DMS53 treated with DMSO at 0.1 percent for 48 hours (cell line): ENCODE results near the gene STK11IP.

Experiments used
- DNase-seq: peaks from one replicate; lab custom pipeline; 2025; ENCODE audit not compliant: unreplicated experiment; lab: John Stamatoyannopoulos, UW

The STK11IP gene

DNA sequence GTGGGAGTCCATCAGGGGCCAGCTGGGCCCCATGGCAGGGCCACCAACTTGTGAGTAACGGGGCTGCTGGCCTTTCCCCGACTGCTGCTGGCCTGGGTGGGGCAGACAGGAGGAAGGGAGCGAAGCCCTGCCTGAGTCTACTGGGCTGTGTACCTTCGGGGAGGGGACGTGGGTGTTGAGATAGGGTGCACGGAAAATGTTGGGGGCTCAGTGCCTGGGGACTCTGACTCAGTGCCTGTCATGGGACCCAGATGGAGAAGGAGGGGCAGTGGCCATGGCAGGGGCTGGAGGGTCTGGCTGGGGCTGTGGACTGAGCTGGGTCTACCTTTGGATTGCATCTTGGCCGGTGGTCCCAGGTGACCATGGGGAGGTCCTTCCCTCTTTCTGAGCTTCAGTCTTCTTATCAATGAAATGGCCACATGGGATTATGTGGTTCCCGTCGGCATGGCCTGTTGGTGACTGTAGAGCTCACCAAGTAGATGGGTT lies 33.8 kb downstream of the STK11IP start:
- DNase-seq: no peak

DNA sequence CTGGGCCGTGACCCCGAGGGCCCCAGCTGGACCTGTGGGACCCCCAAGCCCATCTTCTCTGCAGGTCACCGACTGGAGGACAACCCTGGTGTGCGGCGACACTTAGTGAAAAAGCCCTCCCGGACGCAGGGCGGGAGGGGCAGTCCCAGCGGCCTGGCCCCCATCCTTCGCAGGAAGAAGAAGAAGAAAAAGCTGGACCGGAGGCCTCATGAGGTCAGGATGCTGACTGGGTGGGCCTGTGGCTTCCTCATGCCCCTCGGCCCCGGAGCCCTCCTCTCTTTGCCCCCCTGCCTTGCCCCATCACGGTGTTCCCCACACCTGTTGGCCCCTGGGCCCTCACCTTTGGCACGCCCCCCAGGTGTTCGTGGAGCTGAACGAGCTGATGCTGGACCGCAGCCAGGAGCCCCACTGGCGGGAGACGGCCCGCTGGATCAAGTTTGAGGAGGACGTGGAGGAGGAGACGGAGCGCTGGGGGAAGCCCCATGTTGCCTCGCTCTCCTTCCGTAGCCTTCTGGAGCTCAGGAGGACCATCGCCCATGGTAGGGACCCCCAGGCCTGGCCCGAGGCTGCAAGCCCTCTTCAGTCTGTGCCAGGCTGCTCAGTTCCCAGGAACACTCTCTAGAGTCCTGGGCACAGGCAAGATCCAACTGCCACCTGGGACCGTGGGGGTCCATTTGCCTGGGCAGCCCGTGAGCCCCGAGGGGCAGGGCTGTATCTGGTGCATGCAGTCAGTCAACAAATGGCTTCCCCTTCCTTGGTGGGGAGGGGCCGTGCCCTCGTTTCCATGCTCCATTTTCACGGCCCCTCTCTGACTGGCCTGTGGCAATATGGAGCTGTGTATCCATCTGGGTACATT lies 34.5 kb downstream of the STK11IP start:
- no peak for DNase-seq

DNA sequence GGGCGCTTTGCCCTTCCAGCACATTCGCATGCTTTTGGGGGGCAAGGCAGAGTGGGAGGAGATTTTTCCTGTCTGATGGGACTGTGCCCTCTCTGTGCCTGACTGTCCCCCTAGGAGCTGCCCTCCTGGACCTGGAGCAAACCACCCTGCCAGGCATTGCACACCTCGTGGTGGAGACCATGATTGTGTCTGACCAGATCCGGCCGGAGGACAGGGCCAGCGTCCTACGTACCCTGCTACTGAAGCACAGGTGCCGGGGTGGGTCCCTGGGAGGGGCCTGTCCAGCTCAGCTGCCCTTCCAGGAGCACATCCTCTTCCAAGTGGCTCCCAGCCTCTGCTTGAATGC lies 35.1 kb downstream of the STK11IP start:
- no peak for DNase-seq

DNA sequence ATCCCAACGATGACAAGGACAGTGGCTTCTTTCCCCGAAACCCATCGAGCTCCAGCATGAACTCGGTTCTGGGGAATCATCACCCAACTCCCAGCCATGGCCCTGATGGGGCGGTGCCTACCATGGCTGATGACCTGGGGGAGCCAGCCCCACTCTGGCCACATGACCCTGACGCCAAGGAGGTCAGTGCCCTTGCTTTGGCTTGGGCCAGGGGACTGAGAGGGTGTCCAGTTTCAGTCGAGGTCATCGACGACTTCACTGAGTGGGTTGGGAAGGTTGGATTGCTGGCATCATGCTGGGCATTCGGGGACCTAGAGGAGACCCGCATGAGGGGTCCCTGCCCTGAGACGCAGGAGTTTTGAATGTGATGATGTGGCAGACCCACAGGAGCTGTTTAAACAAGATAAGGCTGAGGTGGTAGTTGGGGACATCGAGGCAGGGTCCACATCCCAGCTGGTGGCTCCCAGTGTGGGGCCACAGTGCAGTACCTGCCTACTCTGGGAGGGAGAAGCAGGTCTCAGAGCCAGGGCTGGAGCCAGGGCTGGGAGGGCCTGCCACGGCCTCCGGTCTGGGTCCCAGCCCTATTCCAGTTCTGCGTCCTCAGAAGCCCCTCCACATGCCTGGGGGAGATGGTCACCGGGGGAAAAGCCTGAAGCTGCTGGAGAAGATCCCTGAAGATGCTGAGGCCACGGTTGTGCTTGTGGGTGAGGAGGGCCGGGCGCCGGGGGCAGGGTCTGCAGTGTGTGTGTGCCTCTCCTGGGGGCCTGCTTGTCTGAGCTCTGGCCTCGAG lies 35.8 kb downstream of the STK11IP start:
- DNase-seq: no peak

DNA sequence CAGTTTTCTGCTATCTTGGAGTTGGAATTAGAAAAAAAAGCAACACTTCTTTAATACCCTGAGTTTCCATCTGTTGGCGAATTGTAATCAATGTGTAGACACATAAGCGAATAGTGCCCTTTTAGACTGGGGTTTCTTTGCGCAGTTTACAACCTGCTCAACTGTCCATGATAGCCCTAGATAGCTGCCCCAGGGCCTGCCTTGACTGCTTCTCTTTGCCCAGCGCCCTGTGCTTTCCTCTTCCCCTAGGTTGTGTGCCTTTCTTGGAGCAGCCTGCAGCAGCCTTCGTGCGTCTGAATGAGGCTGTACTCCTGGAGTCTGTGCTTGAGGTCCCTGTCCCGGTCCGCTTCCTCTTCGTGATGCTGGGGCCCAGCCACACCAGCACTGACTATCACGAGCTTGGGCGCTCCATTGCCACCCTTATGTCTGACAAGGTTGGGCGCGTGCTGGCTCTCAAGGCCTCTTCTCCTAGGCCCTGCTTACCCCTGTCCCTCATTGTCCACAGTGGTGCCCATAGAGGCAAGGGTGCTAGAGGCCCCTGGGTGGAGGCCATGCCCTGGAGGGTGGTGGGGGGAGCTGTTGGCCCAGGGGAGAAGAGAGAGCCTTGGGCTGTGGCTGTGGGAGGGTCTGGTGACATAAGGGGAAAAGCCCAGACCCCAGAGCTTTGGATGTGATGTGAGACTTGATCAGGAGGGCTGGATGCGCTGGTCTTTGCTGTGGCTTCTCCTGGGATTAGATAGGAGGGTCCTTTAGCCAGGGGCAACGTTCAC lies 36.7 kb downstream of the STK11IP start:
- no peak for DNase-seq

DNA sequence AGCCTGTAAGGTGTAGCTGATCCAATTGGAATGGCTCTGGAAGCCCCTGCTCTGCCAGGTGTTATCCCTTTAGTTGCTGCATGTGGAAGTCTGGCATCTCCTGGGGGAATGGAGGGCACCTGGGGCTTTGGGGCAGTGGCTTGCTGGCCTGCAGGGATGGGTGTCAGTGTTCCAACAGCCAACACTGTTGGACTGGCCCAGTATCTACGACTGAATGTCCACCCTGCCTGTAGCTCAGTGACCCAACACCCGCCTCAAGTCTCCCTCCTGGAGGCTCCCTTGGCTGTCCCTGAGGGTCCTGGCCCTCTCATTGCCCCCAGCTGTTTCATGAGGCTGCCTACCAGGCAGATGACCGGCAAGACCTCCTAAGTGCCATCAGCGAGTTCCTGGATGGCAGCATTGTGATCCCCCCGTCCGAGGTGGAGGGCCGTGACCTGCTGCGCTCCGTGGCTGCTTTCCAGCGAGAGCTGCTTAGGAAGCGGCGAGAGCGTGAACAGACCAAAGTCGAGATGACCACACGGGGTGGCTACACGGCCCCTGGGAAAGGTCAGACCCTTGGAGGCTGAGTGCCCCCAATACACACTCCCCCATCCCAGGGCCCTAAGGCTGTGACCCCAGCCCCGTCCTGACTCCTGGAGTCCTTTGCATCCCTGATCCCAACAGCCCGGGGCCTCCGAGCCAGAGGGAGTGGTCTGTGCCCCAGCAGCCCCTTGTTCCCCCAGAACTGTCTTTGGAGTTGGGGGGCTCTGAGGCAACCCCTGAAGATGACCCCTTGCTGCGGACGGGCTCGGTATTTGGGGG lies 37.5 kb downstream of the STK11IP start:
- no peak for DNase-seq

DNA sequence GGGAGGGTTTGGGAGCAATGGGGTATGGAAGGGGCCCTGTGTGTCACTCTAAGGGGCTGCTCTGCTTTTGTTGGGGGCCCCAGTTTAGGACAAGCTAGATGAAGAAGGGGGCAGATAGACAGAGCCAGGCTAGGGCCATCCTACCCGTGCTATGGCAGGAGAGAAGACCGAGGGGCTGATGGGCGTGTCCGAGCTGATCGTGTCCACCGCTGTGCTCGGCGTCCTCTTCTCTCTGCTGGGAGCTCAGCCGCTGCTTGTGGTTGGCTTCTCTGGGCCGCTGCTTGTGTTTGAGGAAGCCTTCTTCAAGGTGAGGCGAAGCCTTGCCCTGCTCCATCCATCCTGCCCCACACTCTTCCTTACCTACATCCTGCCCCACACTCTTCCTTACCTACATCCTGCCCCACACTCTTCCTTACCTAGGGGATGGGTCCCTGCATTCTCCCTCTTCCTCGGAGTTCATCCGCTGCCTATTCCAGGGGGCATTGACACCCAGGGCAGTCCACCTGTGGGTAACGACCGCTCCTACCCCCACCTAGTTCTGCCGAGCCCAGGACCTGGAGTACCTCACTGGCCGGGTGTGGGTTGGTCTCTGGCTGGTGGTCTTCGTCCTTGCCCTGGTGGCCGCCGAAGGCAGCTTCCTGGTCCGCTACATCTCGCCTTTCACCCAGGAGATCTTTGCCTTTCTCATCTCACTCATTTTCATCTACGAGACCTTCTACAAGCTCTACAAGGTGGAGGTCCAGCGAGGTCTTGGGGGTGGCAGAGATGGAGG lies 38.7 kb downstream of the STK11IP start:
- DNase-seq: no peak

DNA sequence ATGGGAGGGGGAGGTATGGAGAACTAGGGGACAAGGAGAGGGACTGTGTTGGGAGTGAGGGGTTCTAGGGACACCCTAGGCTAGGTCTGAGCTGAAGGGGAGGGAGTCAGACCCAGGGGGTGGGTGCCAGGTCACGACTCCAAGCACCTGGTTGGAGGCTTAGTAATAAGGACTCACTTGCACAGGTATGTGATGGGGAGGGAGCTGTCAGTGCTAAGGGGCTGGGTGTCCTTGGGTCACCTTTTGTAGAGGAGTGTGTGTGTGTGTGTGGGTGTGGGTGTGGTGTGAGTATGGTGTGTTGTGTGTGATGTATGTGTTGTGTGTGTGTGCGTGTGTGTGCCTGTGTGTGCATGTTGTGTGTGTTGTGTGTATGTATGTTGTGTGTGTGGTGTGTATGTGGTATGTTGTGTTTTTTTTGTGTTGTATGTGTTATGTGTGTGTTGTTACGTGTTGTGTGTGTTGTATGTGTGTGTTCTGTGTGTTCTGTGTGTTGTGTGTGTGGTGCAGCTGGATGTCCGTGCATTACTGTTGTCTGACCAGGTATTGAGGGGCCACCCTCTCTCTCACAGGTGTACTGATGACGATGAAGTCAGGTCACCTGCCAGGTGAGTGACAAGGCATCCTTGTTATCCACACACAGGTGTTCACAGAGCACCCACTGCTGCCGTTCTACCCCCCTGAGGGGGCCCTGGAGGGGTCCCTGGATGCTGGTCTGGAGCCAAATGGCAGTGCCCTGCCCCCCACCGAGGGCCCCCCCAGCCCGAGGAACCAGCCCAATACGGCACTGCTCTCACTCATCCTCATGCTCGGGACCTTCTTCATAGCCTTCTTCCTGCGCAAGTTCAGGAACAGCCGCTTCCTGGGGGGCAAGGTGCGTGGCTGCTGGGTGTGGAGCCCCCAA lies 39.5 kb downstream of the STK11IP start:
- no peak for DNase-seq

DNA sequence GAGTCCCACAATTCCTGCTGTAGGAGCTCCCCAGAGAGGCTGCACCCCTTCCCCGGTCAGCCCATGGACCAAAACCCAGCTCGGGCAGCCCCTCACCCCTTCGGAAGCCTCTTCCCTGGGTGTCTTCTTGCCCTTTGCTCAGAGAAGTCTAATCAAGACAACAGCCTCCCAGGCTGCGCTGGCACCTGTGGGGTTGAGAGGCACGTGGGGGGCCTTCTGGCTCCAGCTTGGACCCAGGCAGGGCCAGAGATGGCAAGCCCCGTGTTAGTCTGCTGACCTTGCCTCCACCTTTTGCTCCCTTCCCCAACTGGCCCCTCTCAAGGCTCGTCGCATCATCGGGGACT lies 40.2 kb downstream of the STK11IP start:
- no peak for DNase-seq

DNA sequence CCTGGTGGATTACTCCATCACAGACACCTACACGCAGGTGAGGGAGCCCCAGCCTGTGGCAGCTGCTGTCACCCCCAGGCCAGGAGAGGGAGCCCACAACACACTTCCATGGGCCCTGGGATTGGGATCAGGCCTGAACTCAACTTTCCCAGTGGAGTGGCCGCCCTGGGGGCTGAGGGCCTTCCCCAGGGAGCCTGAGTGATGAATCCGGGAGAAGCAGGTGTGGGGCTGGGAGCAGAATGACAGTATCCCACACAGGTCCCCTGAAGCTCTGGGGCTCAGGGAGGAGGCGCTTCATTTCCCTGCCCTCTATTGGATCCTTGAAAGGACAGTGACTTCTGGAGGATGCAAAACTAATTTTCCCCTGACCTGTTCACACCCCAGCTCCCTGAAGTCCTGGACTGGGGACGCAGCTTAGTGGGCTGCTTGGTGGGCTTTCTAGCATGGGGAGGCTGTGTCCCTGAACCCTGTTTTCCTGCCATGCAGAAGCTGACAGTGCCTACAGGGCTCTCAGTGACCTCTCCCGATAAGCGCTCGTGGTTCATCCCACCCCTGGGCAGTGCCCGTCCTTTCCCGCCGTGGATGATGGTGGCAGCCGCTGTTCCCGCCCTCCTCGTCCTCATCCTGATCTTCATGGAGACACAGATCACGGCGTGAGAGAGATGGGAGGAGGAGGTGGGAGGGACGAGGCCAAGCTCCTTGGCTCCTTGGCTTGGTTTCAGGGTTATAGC lies 40.7 kb downstream of the STK11IP start:
- DNase-seq: no peak

DNA sequence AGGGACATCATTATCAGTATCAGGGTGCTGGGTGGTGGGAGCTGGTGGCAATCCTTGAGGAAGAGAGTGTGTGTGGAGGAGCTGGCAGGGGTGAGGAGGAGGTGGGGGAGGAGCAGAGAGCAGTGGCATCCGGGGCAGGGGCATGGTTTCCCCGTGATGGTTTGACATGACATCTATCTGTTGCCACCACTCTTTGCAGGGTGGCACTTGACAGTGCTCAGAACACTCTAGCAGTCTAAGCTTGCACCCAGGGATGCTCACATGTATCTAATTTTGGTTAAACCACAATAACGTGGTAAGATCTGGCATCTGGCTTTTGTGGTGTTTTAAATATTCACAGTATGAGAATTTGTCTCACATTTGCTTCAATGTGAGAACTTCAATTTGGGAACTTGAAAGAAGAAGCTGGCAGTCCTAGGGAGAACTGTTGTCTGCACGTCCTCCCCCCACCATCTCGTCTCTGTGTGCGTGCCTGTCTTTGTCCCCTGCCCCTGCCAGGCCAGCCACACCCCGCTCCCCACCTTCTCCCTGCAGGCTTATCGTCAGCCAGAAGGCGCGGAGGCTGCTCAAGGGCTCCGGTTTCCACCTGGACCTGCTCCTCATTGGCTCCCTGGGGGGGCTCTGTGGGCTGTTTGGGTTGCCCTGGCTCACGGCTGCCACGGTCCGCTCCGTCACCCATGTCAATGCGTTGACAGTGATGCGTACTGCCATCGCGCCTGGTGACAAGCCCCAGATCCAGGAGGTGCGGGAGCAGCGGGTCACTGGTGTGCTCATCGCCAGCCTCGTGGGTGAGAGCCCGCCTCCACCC lies 41.5 kb downstream of the STK11IP start:
- DNase-seq: no peak

DNA sequence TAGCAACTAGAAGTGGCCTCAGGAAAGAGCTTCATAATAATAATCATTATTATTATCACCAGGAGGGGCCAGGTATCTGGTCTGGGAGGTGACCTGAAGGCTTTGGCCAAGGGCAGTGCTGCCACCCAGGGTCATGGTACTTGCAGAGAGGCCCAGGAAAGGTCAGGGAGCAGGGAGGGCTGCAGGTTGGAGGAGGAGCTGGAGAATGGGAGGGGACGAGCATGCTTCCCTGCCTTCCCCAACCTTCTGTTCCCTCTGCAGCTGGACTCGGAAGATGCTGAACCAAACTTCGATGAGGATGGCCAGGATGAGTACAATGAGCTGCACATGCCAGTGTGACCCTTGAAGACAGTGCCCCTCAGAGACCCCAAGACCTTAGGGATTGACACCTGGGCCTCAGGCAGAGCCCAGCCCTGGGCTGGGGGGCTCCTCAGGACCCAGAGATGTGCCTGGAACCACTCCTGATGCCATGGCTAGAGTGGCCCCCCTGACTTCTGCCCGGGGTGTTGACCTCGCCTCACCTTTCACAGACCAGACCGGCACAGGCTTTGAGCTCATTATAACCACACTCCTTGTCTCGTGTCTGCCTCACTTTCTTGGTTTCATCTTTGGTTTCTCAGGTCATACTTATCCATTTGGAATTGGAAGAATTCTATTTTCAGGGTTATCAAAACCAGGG lies 43.9 kb downstream of the STK11IP start:
- no peak for DNase-seq

DNA sequence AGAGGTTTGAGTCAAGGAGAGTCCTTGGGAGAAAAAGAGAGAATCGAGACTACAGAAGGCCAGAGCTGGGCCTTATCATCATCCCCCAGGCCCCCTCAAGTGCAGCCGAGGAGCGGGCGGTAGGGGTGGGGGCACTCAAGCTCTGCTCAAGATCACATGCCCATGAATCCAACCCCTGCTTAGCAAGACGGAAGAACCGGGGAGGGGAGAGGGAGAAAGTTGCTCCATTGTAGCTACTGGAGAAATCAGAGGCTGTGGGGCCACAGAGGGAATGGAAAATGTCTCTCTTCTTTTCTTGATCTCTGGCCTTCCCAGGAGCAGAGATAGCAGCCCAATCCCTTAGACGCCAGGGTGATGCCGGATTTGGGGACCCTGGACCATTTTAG lies 44.4 kb downstream of the STK11IP start:
- DNase-seq: no peak

DNA sequence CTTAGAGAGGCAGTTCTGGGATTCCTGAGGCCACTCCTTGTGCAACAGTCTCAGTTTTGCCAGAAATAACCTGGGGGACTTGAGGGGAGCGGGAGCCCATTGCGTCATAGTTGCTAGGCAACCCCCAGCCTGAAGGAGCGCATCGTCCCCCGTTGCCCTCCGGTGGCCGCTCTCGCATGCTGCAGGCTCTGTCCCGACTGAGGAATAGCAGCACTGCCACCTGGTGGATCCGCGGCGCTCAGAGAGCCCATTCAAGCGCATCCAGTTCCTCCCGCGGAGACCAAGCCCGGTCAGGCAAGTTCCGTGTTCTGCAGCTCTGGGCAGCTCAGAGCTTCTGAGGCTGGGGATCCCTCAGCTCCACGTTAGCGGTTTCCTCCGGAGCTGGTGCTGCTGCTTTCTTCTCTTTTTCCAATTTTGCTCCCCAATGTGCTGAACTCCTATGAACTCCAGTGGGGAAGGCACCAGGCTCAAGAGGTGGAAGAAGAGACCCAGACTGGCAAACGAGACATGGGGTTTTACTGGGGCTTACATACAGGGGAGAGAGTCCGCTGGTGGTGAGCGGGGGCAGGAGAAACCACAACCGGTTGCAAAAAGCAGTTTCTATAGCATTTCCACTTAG lies 44.9 kb downstream of the STK11IP start:
- peak; percentile 74 for DNase-seq

DNA sequence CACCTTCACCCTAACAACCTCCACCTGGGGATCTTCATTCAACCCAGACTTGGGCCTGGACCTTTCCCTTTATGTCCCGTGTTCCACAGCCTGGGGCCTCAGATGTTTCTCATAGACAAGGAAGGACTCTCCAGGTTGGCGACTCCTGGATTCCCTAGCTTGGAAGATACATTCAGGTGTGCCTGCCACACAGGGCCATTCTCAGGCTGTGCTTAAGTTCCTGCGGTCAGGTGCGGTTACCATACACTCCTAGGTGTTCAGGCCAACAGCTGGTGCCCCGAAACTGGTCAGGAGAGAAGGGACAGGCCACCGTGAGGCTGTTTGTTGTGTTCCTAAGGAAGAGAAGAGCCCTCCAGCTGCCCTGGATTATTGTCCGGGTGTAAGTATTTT lies 45.4 kb downstream of the STK11IP start:
- DNase-seq: no peak

DNA sequence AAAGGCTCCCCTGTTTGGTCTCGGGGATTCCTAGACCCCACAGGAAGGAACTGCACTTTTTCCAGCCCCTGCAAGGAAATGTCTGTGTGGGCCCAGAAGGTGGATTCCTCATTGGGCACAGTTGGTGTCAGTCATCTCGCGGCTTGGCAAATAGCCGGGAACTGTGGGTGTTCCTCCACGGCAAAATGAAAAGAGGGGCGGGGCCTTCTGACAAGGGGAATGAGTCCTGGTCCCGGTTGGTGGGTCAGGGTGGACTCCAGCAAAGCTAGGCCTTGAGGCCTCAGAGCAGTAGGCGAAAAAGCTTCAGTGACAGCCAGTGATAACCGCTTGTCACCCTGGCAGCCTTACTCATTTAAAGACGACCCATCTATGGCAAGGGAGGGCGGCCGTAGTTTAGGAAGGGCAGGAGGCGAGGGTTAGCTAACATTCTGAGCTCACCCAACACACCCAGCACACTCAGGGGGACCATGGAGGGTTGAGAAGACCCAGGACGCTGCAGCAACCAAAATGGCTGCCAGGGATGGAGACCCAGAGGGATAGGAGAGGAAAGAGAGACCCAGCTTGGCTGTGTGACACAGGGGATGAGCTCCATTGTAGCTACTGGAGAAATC lies 46.2 kb downstream of the STK11IP start:
- DNase-seq: no peak
